Panc1 (cell line): ENCODE results near the gene ZNF469.

Experiments
- CTCF ChIP-seq: fragments of 450-650 bp; IDR thresholded peaks from 2 replicates; pipeline ENCODE4 v1.5.1; 2017; ENCODE audit warnings: mild to moderate bottlenecking
- REST ChIP-seq, 2 experiments: IDR thresholded peaks; 2 replicates each; pipeline ENCODE4 v1.6.1; 2011 to 2012; ENCODE audit warnings: low read depth in 2 of 2, control low read depth in 1 of 2, low read length in 1 of 2, mild to moderate bottlenecking in 1 of 2, moderate library complexity in 1 of 2; ENCODE audit not compliant: insufficient read depth in 1 of 2
- SIN3A ChIP-seq: IDR thresholded peaks from 2 replicates; pipeline ENCODE4 v1.6.1; 2012; ENCODE audit warnings: low read depth, mild to moderate bottlenecking, low read length, moderate library complexity, borderline replicate concordance; ENCODE audit not compliant: insufficient read depth

DNA sequence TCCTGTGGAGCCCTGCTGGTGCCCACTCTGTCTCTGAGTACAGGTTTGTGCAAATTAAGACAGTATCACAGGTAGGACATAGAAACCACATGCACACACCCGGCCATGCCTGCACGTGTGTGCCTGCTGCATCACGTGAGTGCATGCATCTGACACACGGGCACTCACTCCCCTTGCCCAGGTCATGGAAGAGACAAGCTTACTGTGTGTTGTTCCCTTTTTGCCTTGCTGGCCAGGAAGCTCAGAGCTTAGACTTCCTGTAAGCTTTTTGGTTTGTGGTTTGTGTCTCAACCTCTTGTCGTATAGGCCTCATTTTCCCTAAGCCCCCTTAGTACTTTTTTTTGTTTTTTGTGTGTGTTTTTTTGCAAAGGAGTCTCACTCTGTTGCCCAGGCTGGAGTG is 25.0 kb downstream of the ZNF469 start:
- TF ChIP-seq CTCF (no peak), REST (IDR thresholded peaks at IDR 0.05; ENCODE audit: insufficient read depth in 1 of 2, low read depth in 2 of 2, low read length in 1 of 2) (no peak), SIN3A (no peak)
